Neural cell (in vitro differentiated cells): ENCODE results near the gene CELSR2. TPM values are rescaled to one million over a fixed set of nuclear protein-coding genes. Genes with fewer than 3 reads are reported as not detected.
A peak's percentile ranks its signal among the peaks of the same experiment; 100 is the strongest.

Experiments used
- H2AFZ ChIP-seq: fragments of 200-600, 300-800 bp; sonication (generic), shearing (Covaris generic); 2 replicates; pipeline ENCODE4 v1.6.0; 2014; ENCODE audit warnings: low read depth, mild to moderate bottlenecking, antibody characterized with exemption, low read length, moderate library complexity
- H3F3A ChIP-seq: fragments of 200-600 bp; shearing (Covaris generic); 2 replicates; pipeline ENCODE4 v1.6.1; 2016; ENCODE audit warnings: mild to moderate bottlenecking, moderate library complexity, mixed read lengths, antibody characterized with exemption, low read length; ENCODE audit not compliant: insufficient read depth, poor library complexity, severe bottlenecking
- H3K27ac ChIP-seq: fragments of 200-600, 300-800 bp; sonication (generic), shearing (Covaris generic); 2 replicates; pipeline ENCODE4 v1.5.1; 2014; ENCODE audit warnings: mild to moderate bottlenecking, low read length, moderate library complexity
- H3K27me3 ChIP-seq: fragments of 300-800, 200-600 bp; sonication (generic), shearing (Covaris generic); 2 replicates; pipeline ENCODE4 v1.6.0; 2014; ENCODE audit warnings: mild to moderate bottlenecking, low read depth, low read length, moderate library complexity; ENCODE audit not compliant: insufficient read depth
- H3K36me3 ChIP-seq: fragments of 300-800, 200-600 bp; sonication (generic), shearing (Covaris generic); 2 replicates; pipeline ENCODE4 v1.5.1; 2014; ENCODE audit warnings: mild to moderate bottlenecking, antibody characterized with exemption, low read length, moderate library complexity; ENCODE audit not compliant: insufficient read depth
- H3K4me2 ChIP-seq: fragments of 300-800, 200-600 bp; sonication (generic), shearing (Covaris generic); 2 replicates; pipeline ENCODE4 v1.6.0; 2014; ENCODE audit warnings: mild to moderate bottlenecking, low read length
- H3K4me3 ChIP-seq: fragments of 300-800, 200-600 bp; sonication (generic), shearing (Covaris generic); 2 replicates; pipeline ENCODE4 v1.5.1; 2014; ENCODE audit warnings: mild to moderate bottlenecking, low read length, moderate library complexity
- H3K79me2 ChIP-seq: fragments of 200-600 bp; shearing (Covaris generic); replicated peaks from 2 replicates; pipeline ENCODE4 v1.6.0; 2014; ENCODE audit warnings: mild to moderate bottlenecking, low read length, moderate library complexity; ENCODE audit not compliant: insufficient read depth
- H3K9ac ChIP-seq: fragments of 300-800, 200-600 bp; sonication (generic), shearing (Covaris generic); 2 replicates; pipeline ENCODE4 v1.6.1; 2016; ENCODE audit warnings: mild to moderate bottlenecking, low read length, mixed read lengths
- H3K9me2 ChIP-seq: fragments of 200-600 bp; shearing (Covaris generic); 2 replicates; pipeline ENCODE4 v1.6.1; 2016; ENCODE audit warnings: mild to moderate bottlenecking, low read length, mixed read lengths; ENCODE audit not compliant: insufficient read depth
- H3K9me3 ChIP-seq: fragments of 200-600, 300-800 bp; sonication (generic), shearing (Covaris generic); 2 replicates; pipeline ENCODE4 v1.6.1; 2016; ENCODE audit warnings: mild to moderate bottlenecking, mixed run types, low read length, moderate library complexity, mixed read lengths
- H4K20me1 ChIP-seq: fragments of 200-600 bp; shearing (Covaris generic); 2 replicates; pipeline ENCODE4 v1.6.1; 2016; ENCODE audit warnings: mild to moderate bottlenecking, mixed run types; ENCODE audit not compliant: insufficient read depth
- EP300 ChIP-seq: fragments of 450-650 bp; conservative IDR thresholded peaks from 2 replicates; pipeline ENCODE4 v1.6.1; 2014; ENCODE audit warnings: antibody characterized with exemption, mild to moderate bottlenecking, moderate library complexity; ENCODE audit not compliant: poor library complexity, severe bottlenecking
- EZH2 ChIP-seq: fragments of 200-600, 300-800 bp; shearing (Covaris generic), sonication (generic); IDR thresholded peaks from 2 replicates; pipeline ENCODE4 v1.6.1; 2014; ENCODE audit warnings: antibody characterized with exemption, low read length, borderline replicate concordance, mild to moderate bottlenecking; ENCODE audit not compliant: insufficient read depth, poor library complexity, severe bottlenecking
- MXI1 ChIP-seq: fragments of 450-650 bp; conservative IDR thresholded peaks from 2 replicates; pipeline ENCODE4 v1.6.1; 2014; ENCODE audit warnings: antibody characterized with exemption, mild to moderate bottlenecking; ENCODE audit not compliant: poor library complexity, severe bottlenecking
- POLR2AphosphoS5 ChIP-seq: IDR thresholded peaks from 2 replicates; pipeline ENCODE4 v1.6.1; 2012
- RAD21 ChIP-seq: fragments of 450-650 bp; conservative IDR thresholded peaks from 2 replicates; pipeline ENCODE4 v1.6.1; 2014; ENCODE audit warnings: antibody characterized with exemption, mild to moderate bottlenecking, moderate library complexity
- SMC3 ChIP-seq: fragments of 450-650 bp; conservative IDR thresholded peaks from 2 replicates; pipeline ENCODE4 v1.6.1; 2014; ENCODE audit warnings: antibody characterized with exemption, mild to moderate bottlenecking, moderate library complexity; ENCODE audit not compliant: poor library complexity
- TAF1 ChIP-seq: IDR thresholded peaks from 2 replicates; pipeline ENCODE4 v1.6.1; 2012; ENCODE audit warnings: low read depth
- polyA plus RNA-seq: library from polyadenylated mRNA; depleted of rRNA; stranded (reverse); fragments of >200 nt; gene quantifications from 2 replicates; pipeline ENCODE4 v1.2.3, GENCODE V29; 2014
- TF ChIP-seq, protein P1 (sequence below): fragments of 450-650 bp; IDR thresholded peaks from 2 replicates; pipeline ENCODE4 v1.5.1; 2014; ENCODE audit warnings: antibody characterized with exemption, mild to moderate bottlenecking, moderate library complexity; ENCODE audit not compliant: poor library complexity, severe bottlenecking
- TF ChIP-seq, protein P2 (sequence below): IDR thresholded peaks from 2 replicates; pipeline ENCODE4 v1.6.1; 2012; ENCODE audit warnings: borderline replicate concordance

CELSR2 gene
- polyA plus RNA-seq, 1 donor from 2014 or later = 7.9 TPM

DNA sequence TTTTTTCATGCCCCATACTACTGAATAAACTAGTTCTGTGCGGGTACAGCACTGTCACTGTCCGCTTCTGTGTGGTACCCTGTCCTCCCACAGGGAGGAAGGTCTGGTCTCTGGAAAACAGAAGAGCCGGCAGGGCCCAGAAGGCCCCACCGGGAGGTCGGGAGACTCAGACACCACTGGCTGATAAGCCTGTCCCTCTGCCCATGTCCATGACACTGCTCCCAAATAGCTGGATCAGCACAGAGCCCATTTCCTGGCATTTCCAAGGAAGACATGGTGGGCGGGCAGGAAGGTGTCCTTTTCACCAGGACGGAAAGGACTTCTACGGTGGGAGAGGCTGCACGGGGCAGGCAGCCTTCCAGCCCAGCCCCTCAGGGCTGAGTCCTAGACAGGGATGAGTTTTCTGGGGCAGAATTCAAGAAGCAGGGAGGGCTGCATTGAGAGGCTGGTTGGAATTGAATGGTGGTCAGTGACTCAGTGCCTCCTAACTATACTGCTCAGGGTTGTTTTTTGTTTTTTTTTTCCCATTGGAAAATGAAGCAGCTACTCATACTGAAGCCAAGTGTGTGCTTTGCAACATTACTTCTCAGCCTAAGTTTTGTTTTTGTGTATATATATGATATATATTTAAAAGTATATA, 26.5 kb downstream of the CELSR2 start:
- Histone ChIP-seq H2AFZ (no peak overlapping the region), H3K4me2 (no peak overlapping the region), H3K9ac (no peak overlapping the region)

DNA sequence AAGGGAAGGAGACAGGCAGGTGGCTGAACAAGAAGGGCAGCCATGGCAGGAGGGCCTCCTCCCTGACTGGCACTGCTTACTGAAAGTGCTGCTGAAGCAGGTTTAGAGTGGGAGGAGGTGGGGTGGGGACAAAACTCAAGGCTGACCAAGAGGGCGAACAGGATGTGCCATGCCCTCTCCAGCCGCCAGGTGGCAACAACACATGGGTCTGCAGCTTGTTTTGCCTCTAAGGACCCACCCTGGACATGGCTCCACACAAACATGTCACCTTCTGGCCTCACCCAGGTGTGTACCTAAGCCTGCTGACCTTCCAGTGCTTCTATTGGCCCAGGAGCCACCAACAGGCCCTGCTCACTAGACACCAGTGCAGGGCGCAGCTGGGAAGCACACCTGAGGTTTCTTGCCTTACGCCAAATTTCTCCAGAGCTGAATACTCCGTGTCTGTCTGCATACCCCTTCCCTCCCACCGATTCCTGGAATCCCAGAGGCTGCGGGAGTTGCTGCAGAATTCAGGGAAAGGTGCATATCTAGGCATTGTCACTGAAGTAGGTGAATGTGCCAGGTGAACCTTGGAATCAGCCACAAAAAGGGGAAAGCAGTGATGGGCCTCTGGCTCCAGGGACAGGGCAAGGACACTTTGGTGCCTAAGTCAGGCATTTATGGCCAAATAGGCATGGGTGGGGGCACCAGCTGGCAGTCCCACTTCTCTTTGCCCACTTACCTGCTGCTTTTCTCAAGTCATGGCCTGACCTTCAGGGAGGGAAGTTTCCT, 28.3 kb downstream of the CELSR2 start:
- Histone ChIP-seq H3K79me2 (peaks cover 5% of the 10 kb centered on the region), H3K9me3 (no peaks in the 10 kb centered on the region), H2AFZ (no peak overlapping the region), H3K4me3 (no peak overlapping the region), H3F3A (no peaks in the 10 kb centered on the region), H3K9me2 (no peaks in the 10 kb centered on the region), H3K36me3 (no peaks in the 10 kb centered on the region), H4K20me1 (no peaks in the 10 kb centered on the region), H3K27me3 (no peaks in the 10 kb centered on the region), H3K9ac (peak overlapping the region; percentile 5), H3K27ac (no peak overlapping the region), H3K4me2 (no peak overlapping the region)
- TF ChIP-seq POLR2AphosphoS5 (no peak), TAF1 (no peak), RAD21 (peak; percentile 77), SMC3 (peak; percentile 94)
- TF ChIP-seq, protein P1, sequence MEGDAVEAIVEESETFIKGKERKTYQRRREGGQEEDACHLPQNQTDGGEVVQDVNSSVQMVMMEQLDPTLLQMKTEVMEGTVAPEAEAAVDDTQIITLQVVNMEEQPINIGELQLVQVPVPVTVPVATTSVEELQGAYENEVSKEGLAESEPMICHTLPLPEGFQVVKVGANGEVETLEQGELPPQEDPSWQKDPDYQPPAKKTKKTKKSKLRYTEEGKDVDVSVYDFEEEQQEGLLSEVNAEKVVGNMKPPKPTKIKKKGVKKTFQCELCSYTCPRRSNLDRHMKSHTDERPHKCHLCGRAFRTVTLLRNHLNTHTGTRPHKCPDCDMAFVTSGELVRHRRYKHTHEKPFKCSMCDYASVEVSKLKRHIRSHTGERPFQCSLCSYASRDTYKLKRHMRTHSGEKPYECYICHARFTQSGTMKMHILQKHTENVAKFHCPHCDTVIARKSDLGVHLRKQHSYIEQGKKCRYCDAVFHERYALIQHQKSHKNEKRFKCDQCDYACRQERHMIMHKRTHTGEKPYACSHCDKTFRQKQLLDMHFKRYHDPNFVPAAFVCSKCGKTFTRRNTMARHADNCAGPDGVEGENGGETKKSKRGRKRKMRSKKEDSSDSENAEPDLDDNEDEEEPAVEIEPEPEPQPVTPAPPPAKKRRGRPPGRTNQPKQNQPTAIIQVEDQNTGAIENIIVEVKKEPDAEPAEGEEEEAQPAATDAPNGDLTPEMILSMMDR = peak; percentile 90

More for the DNA sequence above, 26.5 kb downstream of the CELSR2 start:
- Histone ChIP-seq H3K36me3 (no peaks in the 10 kb centered on the region), H3K4me3 (no peak overlapping the region), H3K27ac (no peak overlapping the region), H3K79me2 (no peaks in the 10 kb centered on the region), H4K20me1 (no peaks in the 10 kb centered on the region), H3K9me2 (no peaks in the 10 kb centered on the region), H3K9me3 (no peaks in the 10 kb centered on the region), H3F3A (no peaks in the 10 kb centered on the region), H3K27me3 (no peaks in the 10 kb centered on the region)
- TF ChIP-seq EP300 (no peak), RAD21 (no peak), POLR2AphosphoS5 (no peak), EZH2 (no peak), TAF1 (no peak), MXI1 (no peak), SMC3 (no peak)
- TF ChIP-seq, protein P2, sequence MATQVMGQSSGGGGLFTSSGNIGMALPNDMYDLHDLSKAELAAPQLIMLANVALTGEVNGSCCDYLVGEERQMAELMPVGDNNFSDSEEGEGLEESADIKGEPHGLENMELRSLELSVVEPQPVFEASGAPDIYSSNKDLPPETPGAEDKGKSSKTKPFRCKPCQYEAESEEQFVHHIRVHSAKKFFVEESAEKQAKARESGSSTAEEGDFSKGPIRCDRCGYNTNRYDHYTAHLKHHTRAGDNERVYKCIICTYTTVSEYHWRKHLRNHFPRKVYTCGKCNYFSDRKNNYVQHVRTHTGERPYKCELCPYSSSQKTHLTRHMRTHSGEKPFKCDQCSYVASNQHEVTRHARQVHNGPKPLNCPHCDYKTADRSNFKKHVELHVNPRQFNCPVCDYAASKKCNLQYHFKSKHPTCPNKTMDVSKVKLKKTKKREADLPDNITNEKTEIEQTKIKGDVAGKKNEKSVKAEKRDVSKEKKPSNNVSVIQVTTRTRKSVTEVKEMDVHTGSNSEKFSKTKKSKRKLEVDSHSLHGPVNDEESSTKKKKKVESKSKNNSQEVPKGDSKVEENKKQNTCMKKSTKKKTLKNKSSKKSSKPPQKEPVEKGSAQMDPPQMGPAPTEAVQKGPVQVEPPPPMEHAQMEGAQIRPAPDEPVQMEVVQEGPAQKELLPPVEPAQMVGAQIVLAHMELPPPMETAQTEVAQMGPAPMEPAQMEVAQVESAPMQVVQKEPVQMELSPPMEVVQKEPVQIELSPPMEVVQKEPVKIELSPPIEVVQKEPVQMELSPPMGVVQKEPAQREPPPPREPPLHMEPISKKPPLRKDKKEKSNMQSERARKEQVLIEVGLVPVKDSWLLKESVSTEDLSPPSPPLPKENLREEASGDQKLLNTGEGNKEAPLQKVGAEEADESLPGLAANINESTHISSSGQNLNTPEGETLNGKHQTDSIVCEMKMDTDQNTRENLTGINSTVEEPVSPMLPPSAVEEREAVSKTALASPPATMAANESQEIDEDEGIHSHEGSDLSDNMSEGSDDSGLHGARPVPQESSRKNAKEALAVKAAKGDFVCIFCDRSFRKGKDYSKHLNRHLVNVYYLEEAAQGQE = no peak
- TF ChIP-seq, protein P1 = no peak
